Measurements from ENCODE around the gene GTPBP8.

- TF ChIP-seq, protein P1, sequence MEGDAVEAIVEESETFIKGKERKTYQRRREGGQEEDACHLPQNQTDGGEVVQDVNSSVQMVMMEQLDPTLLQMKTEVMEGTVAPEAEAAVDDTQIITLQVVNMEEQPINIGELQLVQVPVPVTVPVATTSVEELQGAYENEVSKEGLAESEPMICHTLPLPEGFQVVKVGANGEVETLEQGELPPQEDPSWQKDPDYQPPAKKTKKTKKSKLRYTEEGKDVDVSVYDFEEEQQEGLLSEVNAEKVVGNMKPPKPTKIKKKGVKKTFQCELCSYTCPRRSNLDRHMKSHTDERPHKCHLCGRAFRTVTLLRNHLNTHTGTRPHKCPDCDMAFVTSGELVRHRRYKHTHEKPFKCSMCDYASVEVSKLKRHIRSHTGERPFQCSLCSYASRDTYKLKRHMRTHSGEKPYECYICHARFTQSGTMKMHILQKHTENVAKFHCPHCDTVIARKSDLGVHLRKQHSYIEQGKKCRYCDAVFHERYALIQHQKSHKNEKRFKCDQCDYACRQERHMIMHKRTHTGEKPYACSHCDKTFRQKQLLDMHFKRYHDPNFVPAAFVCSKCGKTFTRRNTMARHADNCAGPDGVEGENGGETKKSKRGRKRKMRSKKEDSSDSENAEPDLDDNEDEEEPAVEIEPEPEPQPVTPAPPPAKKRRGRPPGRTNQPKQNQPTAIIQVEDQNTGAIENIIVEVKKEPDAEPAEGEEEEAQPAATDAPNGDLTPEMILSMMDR (IDR thresholded peaks at IDR 0.05): no peak
- TF ChIP-seq EZH2phosphoT487 (IDR thresholded peaks at IDR 0.05) (no peak), EZH2 (IDR thresholded peaks at IDR 0.05) (no peak)
These were observed 34.4 kb upstream of the GTPBP8 start for GRCh38 chr3:112956351-112956750.
